HepG2 (cell line): ENCODE results near the gene STPG2. TPM values are rescaled to one million over a fixed set of nuclear protein-coding genes. Genes with fewer than 3 reads are reported as not detected.

Source experiments
- ATAC-seq: fragments of 200-7000 bp; cut with Tn5 transposase; 3 replicates; pipeline ENCODE4 v1.9.1; 2020; ENCODE audit warnings: mild to moderate bottlenecking, moderate library complexity
- BruUV-seq: library from RNA; stranded (reverse); fragments of 400-500 nt; replicated peaks from 2 replicates; lab custom pipeline; 2021; lab: Mats Ljungman, UMichigan
- CTCF ChIA-PET: fragments of 300-600 bp; formaldehyde crosslinking; extraction: SDS; loops from one replicate; lab custom pipeline; 2021; ENCODE audit warnings: low total read pairs, inconsistent platforms, low intra/inter-chr PET ratio; lab: Yijun Ruan, JAX
- POLR2A ChIA-PET: fragments of 350-600 bp; sonication (Branson Sonifier 250); formaldehyde crosslinking; loops from one replicate; lab custom pipeline; 2020; ENCODE audit warnings: antibody characterized with exemption, inconsistent platforms; lab: Yijun Ruan, JAX
- DNase-seq: peaks from one replicate; pipeline ENCODE4 v3.0.0-alpha.2; 2015; ENCODE audit warnings: low spot score
- FAIRE-seq: peaks from 3 replicates; lab custom pipeline; 2011; peaks lifted over from hg19 to GRCh38; lab: Jason Lieb, UNC
- H2AFZ ChIP-seq: one replicate; pipeline ENCODE4 v1.6.1; 2011; ENCODE audit warnings: low read length, inconsistent platforms
- H3K27ac ChIP-seq: fragments of 300-600 bp; 3 replicates; pipeline ENCODE4 v1.8.0; 2011; ENCODE audit warnings: mixed run types, mild to moderate bottlenecking, mixed read lengths, low read length, inconsistent platforms; ENCODE audit not compliant: insufficient read depth; ENCODE audit errors: extremely low read length
- H3K27me3 ChIP-seq, 2 experiments: fragments of 200-600 bp in 1 of 2; 2 replicates in 1 of 2; 3 replicates in 1 of 2; pipeline versions ENCODE4 v1.6.0 to v1.8.0; 2011; ENCODE audit warnings: low read length in 2 of 2, mild to moderate bottlenecking in 2 of 2, moderate library complexity in 2 of 2, inconsistent platforms in 1 of 2; ENCODE audit not compliant: insufficient read depth in 2 of 2, control insufficient read depth in 1 of 2
- H3K36me3 ChIP-seq, 2 experiments: fragments of 200-600 bp in 1 of 2; replicated peaks in 1 of 2; 2 replicates in 1 of 2; 3 replicates in 1 of 2; pipeline versions ENCODE4 v1.5.1 to v1.8.0; 2011; ENCODE audit warnings: low read length in 2 of 2, inconsistent platforms in 1 of 2; ENCODE audit not compliant: insufficient read depth in 2 of 2, control insufficient read depth in 1 of 2
- H3K4me1 ChIP-seq: 2 replicates; pipeline ENCODE4 v1.5.1; 2012; ENCODE audit warnings: low read length, inconsistent platforms; ENCODE audit not compliant: insufficient read depth
- H3K4me2 ChIP-seq: 2 replicates; pipeline ENCODE4 v1.6.0; 2011; ENCODE audit warnings: low read depth, low read length, inconsistent platforms
- H3K4me3 ChIP-seq, 3 experiments: fragments of 200-600 bp in 1 of 3; sonication (generic), shearing (Covaris generic) in 1 of 3; replicated peaks in 1 of 3; 2 replicates each; pipeline ENCODE4 v1.5.1; 2011 to 2016; ENCODE audit warnings: low read length in 3 of 3, inconsistent platforms in 2 of 3, low read depth in 2 of 3, mild to moderate bottlenecking in 2 of 3, control low read depth in 1 of 3, mixed read lengths in 1 of 3; ENCODE audit not compliant: insufficient read depth in 1 of 3
- H3K79me2 ChIP-seq: one replicate; pipeline ENCODE4 v1.6.1; 2011; ENCODE audit warnings: low read length, inconsistent platforms; ENCODE audit not compliant: insufficient read depth
- H3K9ac ChIP-seq: 2 replicates; pipeline ENCODE4 v1.6.0; 2011; ENCODE audit warnings: mild to moderate bottlenecking, low read depth, low read length, inconsistent platforms; ENCODE audit not compliant: insufficient read depth
- H3K9me3 ChIP-seq: 2 replicates; pipeline ENCODE4 v1.5.1; 2012; ENCODE audit warnings: mild to moderate bottlenecking, low read length
- H4K20me1 ChIP-seq: 2 replicates; pipeline ENCODE4 v1.6.0; 2011; ENCODE audit warnings: inconsistent platforms, mild to moderate bottlenecking, low read length, moderate library complexity; ENCODE audit not compliant: insufficient read depth
- CTCF ChIP-seq: sonication (generic); formaldehyde crosslinking; IDR thresholded peaks from 2 replicates; pipeline ENCODE4 v1.5.0; 2020; ENCODE audit warnings: mild to moderate bottlenecking, missing genetic modification reagents, moderate library complexity
- FOXA1 ChIP-seq, 2 experiments: fragments of 450-650 bp in 1 of 2; sonication (generic) in 1 of 2; formaldehyde crosslinking in 1 of 2; IDR thresholded peaks; 2 replicates each; pipeline versions ENCODE4 v1.4.0 to v1.6.1; 2016 to 2020; ENCODE audit warnings: missing genetic modification reagents in 1 of 2
- FOXA3 ChIP-seq: IDR thresholded peaks from 2 replicates; pipeline ENCODE4 v1.6.1; 2016; ENCODE audit warnings: missing genetic modification reagents, missing compliant biosample characterization
- HDAC1 ChIP-seq: sonication (generic); formaldehyde crosslinking; IDR thresholded peaks from 2 replicates; pipeline ENCODE4 v1.5.1; 2020; ENCODE audit warnings: mild to moderate bottlenecking, missing genetic modification reagents
- MEIS1 ChIP-seq: sonication (generic); formaldehyde crosslinking; IDR thresholded peaks from 2 replicates; pipeline ENCODE4 v1.9.0; 2021; ENCODE audit warnings: mild to moderate bottlenecking, missing genetic modification reagents, moderate library complexity, borderline replicate concordance
- MTF1 ChIP-seq: sonication (generic); formaldehyde crosslinking; IDR thresholded peaks from 2 replicates; pipeline ENCODE4 v1.5.0; 2020; ENCODE audit warnings: missing genetic modification reagents
- NR2F2 ChIP-seq: IDR thresholded peaks from 2 replicates; pipeline ENCODE4 v1.6.1; 2012; ENCODE audit warnings: low read depth, inconsistent platforms, borderline replicate concordance
- RXRB ChIP-seq: IDR thresholded peaks from 2 replicates; pipeline ENCODE4 v1.6.1; 2016; ENCODE audit warnings: borderline replicate concordance, missing genetic modification reagents, missing compliant biosample characterization
- SKI ChIP-seq: fragments of 450-650 bp; IDR thresholded peaks from one replicate; pipeline ENCODE4 v1.6.1; 2018; ENCODE audit warnings: mild to moderate bottlenecking; ENCODE audit not compliant: partially characterized antibody
- SMARCE1 ChIP-seq: fragments of 450-650 bp; IDR thresholded peaks from 2 replicates; pipeline ENCODE4 v1.6.1; 2017; ENCODE audit warnings: borderline replicate concordance
- STAG1 ChIP-seq: sonication (generic); formaldehyde crosslinking; IDR thresholded peaks from 2 replicates; pipeline ENCODE4 v1.4.0; 2020; ENCODE audit warnings: missing genetic modification reagents
- TARDBP ChIP-seq: sonication (generic); formaldehyde crosslinking; IDR thresholded peaks from 2 replicates; pipeline ENCODE4 v1.8.0; 2022; ENCODE audit warnings: mild to moderate bottlenecking, missing genetic modification reagents
- TRIM24 ChIP-seq: sonication (generic); formaldehyde crosslinking; IDR thresholded peaks from 2 replicates; pipeline ENCODE4 v1.8.0; 2022; ENCODE audit warnings: mild to moderate bottlenecking, missing genetic modification reagents
- ZBTB10 ChIP-seq: sonication (generic); formaldehyde crosslinking; IDR thresholded peaks from 2 replicates; pipeline ENCODE4 v1.4.0; 2020; ENCODE audit warnings: missing genetic modification reagents, borderline replicate concordance
- ZNF766 ChIP-seq: sonication (generic); formaldehyde crosslinking; IDR thresholded peaks from 2 replicates; pipeline ENCODE4 v1.5.0; 2020; ENCODE audit warnings: missing genetic modification reagents, borderline replicate concordance
- WGBS: methylation state at CpG from one replicate; pipeline ENCODE4 v1.1.6; 2017; ENCODE audit warnings: low lambda C conversion rate; 5-methylcytosine and 5-hydroxymethylcytosine counted together
- in situ Hi-C: cut with HindIII; loops from 2 replicates; pipeline ENCODE4 v1.10.0; 2017; ENCODE audit warnings: low pct_unique_long_range_greater_than_20kb; ENCODE audit not compliant: extremely low pct_ligation_motif_present
- intact Hi-C: fragments of 100-400 bp; cut with micrococcal nuclease; formaldehyde crosslinking; loops from one replicate; pipeline ENCODE4 v1.10.0; 2022; ENCODE audit not compliant: unreplicated experiment
- polyA plus RNA-seq, 8 experiments: library from polyadenylated mRNA; depleted of rRNA in 3 of 8; stranded (reverse) in 7 of 8; unstranded in 1 of 8; fragments of >200 nt; fragmentation: Illumina TruSeq in 4 of 8; extraction: Trizol in 4 of 8; gene quantifications; 2 replicates each; pipeline versions ENCODE4 v1.2.1 to v1.2.3, GENCODE V29; 2011 to 2016; ENCODE audit warnings: low read depth in 4 of 8, missing spikeins in 1 of 8, mixed read lengths in 1 of 8; ENCODE audit not compliant: insufficient read depth in 1 of 8
- total RNA-seq, 5 experiments: library from RNA; depleted of rRNA; stranded (reverse); fragments of >200 nt; fragmentation: Illumina TruSeq; extraction: Trizol; gene quantifications; 2 replicates each; pipeline ENCODE4 v1.2.3, GENCODE V29; 2016; ENCODE audit warnings: low read depth in 1 of 5

STPG2 gene
- total and polyA plus RNA-seq, 2 of the 13 experiments (the other 11 are each of a cell fraction or from before 2014, with no cell fraction given): 0.07 TPM; not detected in 1

GRCh38 chr4:98092833-98093439 lies 50.3 kb downstream of the STPG2 start:
- H3K9ac ChIP-seq: no peak overlapping the region
- FAIRE-seq: no peak
- CTCF ChIA-PET: no interaction called here

More at GRCh38 chr4:98092833-98093439, 50.3 kb downstream of the STPG2 start:
- Histone ChIP-seq H3K27me3 (no peaks in the 10 kb centered on the region), H3K4me3 (no peak overlapping the region), H3K4me1 (no peaks in the 10 kb centered on the region), H3K4me2 (no peak overlapping the region), H4K20me1 (no peaks in the 10 kb centered on the region), H2AFZ (no peak overlapping the region), H3K36me3 (no peaks in the 10 kb centered on the region), H3K79me2 (no peaks in the 10 kb centered on the region), H3K27ac (no peak overlapping the region), H3K9me3 (no peaks in the 10 kb centered on the region)
- intact Hi-C loops: no loop called here
- DNase-seq (peak; percentile 9), ATAC-seq (no peak)
- 0% methylated on average over 2 of the region's 2 CpGs for WGBS
- no TSS peak for BruUV-seq
- POLR2A ChIA-PET: no interaction called here
- in situ Hi-C loops: no loop called here
- TF ChIP-seq RXRB (CRISPR knock-in tag) (no peak), HDAC1 (no peak), CTCF (CRISPR knock-in tag) (peak; percentile 36; the same call in 1 of the 2 replicates), NR2F2 (no peak), MEIS1 (no peak), ZBTB10 (CRISPR knock-in tag) (no peak), STAG1 (CRISPR knock-in tag) (peak; percentile 21; the same call in 1 of the 2 replicates), ZNF766 (CRISPR knock-in tag) (no peak), TARDBP (no peak), FOXA1 (IDR thresholded peaks at IDR 0.05) (no peak), FOXA1 (CRISPR knock-in tag; IDR thresholded peaks at IDR 0.05) (peak; percentile 73), MTF1 (CRISPR knock-in tag) (no peak), TRIM24 (no peak), SMARCE1 (no peak), FOXA3 (CRISPR knock-in tag) (0 out of 2 replicates have a peak, but pooled peaks have one; percentile 27), SKI (no peak)
